HTR-8/SVneo (cell line): ENCODE results near the gene ISLR.

ENCODE experiments used
- DNase-seq: peaks from one replicate; pipeline ENCODE4 v3.0.0; 2011; ENCODE audit warnings: low spot score, mixed read lengths; ENCODE audit not compliant: insufficient read length
- FAIRE-seq: peaks from 2 replicates; lab custom pipeline; 2011; peaks lifted over from hg19 to GRCh38; lab: Jason Lieb, UNC

ISLR gene

GRCh38 chr15:74208901-74209559, 35.5 kb downstream of the ISLR start:
- FAIRE-seq, result no peak
- DNase-seq, result peak; percentile 69

GRCh38 chr15:74209560-74209958, 36.0 kb downstream of the ISLR start:
- FAIRE-seq (no peak), DNase-seq (no peak)

GRCh38 chr15:74209997-74210671, 36.6 kb downstream of the ISLR start:
- DNase-seq (no peak), FAIRE-seq (no peak)

- DNase-seq, result no peak
- FAIRE-seq, result no peak
Measured at GRCh38 chr15:74210729-74211128, 37.2 kb downstream of the ISLR start.

- DNase-seq (no peak), FAIRE-seq (no peak)
Measured at GRCh38 chr15:74211656-74212055, 38.1 kb downstream of the ISLR start.

GRCh38 chr15:74212494-74212893, 39.0 kb downstream of the ISLR start:
- no peak for FAIRE-seq
- no peak for DNase-seq

GRCh38 chr15:74213858-74214284, 40.4 kb downstream of the ISLR start:
- FAIRE-seq, result no peak
- DNase-seq, result no peak

- no peak for FAIRE-seq
- DNase-seq, result no peak
Measured at GRCh38 chr15:74214324-74215021, 41.0 kb downstream of the ISLR start.

- DNase-seq, result no peak
- FAIRE-seq, result no peak
Measured at GRCh38 chr15:74215958-74216357, 42.4 kb downstream of the ISLR start.

GRCh38 chr15:74216949-74217348, 43.4 kb downstream of the ISLR start:
- no peak for DNase-seq
- no peak for FAIRE-seq

- no peak for DNase-seq
- no peak for FAIRE-seq
Measured at GRCh38 chr15:74217907-74218885, 44.7 kb downstream of the ISLR start.

GRCh38 chr15:74220475-74221248, 47.2 kb downstream of the ISLR start:
- no peak for FAIRE-seq

GRCh38 chr15:74221399-74222239, 48.1 kb downstream of the ISLR start:
- no peak for DNase-seq

More at GRCh38 chr15:74220475-74221248, 47.2 kb downstream of the ISLR start:
- DNase-seq, result no peak

GRCh38 chr15:74222240-74223119, 49.0 kb downstream of the ISLR start:
- no peak for FAIRE-seq
- no peak for DNase-seq

More at GRCh38 chr15:74221399-74222239, 48.1 kb downstream of the ISLR start:
- FAIRE-seq, result no peak

GRCh38 chr15:74225928-74226327, 52.4 kb downstream of the ISLR start:
- no peak for FAIRE-seq
- DNase-seq, result no peak
